ENCODE measurements around the gene MAPKAPK2.

Gene MAPKAPK2

DNA sequence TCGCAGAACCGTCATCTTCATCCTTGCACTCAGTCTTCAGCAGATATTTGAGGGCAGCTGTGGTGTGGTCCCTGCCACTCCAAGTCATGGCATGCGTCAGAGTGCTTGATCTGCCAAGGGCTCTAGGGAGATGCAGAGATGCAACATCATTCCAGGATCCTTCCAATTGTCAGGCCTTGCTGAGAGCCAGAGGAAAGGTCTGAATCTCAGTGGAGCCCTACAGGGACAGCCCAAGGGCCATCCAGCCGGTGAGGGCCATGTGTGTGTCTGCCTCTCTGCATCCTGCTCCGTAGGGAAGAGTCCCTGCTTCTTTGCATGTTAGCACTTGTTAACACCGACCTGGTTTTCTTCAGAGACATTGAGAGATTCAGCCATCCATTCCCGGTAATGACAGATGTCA is 17.6 kb downstream of the MAPKAPK2 start:
- H3K9ac ChIP-seq: no peak overlapping the region
- peaks cover 78% of the 10 kb centered on the region for H3K4me1 ChIP-seq (ENCODE audit: low read depth, poor library complexity, severe bottlenecking)
- H3K4me3 ChIP-seq (IDR thresholded peaks at IDR 0.05; ENCODE audit: insufficient read depth, low read depth, low read length): no peak overlapping the region
- no peaks in the 10 kb centered on the region for H4K20me1 ChIP-seq (ENCODE audit: insufficient read depth)
- H3K27me3 ChIP-seq (ENCODE audit: insufficient read depth, low read depth): no peaks in the 10 kb centered on the region; the same call in 1 of the 2 replicates
- no peak overlapping the region for H3K4me2 ChIP-seq
- no peaks in the 10 kb centered on the region for H3K36me3 ChIP-seq (ENCODE audit: insufficient read depth)
- no peak overlapping the region for H3K27ac ChIP-seq
- H3K79me2 ChIP-seq (ENCODE audit: insufficient read depth, low read depth): no peaks in the 10 kb centered on the region; the same call in 1 of the 2 replicates
- no peak overlapping the region for H2AFZ ChIP-seq (ENCODE audit: low read depth)
- TF ChIP-seq, protein P1, sequence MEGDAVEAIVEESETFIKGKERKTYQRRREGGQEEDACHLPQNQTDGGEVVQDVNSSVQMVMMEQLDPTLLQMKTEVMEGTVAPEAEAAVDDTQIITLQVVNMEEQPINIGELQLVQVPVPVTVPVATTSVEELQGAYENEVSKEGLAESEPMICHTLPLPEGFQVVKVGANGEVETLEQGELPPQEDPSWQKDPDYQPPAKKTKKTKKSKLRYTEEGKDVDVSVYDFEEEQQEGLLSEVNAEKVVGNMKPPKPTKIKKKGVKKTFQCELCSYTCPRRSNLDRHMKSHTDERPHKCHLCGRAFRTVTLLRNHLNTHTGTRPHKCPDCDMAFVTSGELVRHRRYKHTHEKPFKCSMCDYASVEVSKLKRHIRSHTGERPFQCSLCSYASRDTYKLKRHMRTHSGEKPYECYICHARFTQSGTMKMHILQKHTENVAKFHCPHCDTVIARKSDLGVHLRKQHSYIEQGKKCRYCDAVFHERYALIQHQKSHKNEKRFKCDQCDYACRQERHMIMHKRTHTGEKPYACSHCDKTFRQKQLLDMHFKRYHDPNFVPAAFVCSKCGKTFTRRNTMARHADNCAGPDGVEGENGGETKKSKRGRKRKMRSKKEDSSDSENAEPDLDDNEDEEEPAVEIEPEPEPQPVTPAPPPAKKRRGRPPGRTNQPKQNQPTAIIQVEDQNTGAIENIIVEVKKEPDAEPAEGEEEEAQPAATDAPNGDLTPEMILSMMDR (conservative IDR thresholded peaks at IDR 0.05; ENCODE audit: low read depth, low read length): no peak

DNA sequence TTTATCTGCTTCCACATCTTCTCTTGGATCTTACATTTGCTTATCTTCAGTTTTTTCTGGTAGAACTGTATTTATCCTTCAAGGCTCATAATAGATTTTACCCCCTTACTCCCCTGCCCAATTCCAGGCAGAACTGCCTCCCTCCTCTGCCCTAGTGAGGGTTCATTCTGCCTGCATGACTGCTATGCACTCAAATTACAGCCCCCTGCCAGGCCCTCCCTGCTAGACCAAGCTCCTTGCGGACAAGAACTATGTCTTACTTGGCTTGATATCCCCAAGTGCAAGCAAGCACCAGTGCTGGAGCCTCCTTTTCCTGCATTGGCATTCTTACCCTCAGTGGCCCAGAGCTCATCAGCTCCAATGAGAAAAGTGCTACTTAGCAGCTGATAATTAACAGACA is 18.1 kb downstream of the MAPKAPK2 start:
- Histone ChIP-seq H3K4me1 (ENCODE audit: low read depth, poor library complexity, severe bottlenecking) (peaks cover 78% of the 10 kb centered on the region), H3K79me2 (ENCODE audit: insufficient read depth, low read depth) (no peaks in the 10 kb centered on the region; the same call in 1 of the 2 replicates), H3K27ac (no peak overlapping the region)

DNA sequence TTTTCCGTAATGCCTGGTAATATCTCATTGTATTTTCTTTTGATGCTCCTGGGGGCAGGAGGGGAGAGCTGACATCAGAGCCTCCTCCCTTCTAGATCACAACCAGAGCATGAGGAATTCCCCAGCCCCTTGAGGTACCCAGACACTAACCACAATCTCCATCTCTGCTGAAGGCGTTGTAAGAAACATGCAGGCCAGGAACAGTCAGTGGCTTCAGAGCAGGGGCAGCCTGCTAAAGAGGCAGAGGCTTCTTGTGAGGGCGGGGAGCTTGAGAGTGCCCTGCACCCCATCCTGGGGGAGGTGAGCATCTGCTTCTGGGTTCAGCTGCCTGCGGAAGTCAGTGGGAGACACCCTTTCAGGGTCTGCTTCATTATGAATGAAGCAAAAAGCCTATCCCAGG is 19.0 kb downstream of the MAPKAPK2 start:
- Histone ChIP-seq H3K9ac (no peak overlapping the region), H3K4me1 (ENCODE audit: low read depth, poor library complexity, severe bottlenecking) (peaks cover 86% of the 10 kb centered on the region), H4K20me1 (ENCODE audit: insufficient read depth) (no peaks in the 10 kb centered on the region)

More for the DNA sequence above, 18.1 kb downstream of the MAPKAPK2 start:
- Histone ChIP-seq H3K27me3 (ENCODE audit: insufficient read depth, low read depth) (no peaks in the 10 kb centered on the region; the same call in 1 of the 2 replicates), H2AFZ (ENCODE audit: low read depth) (no peak overlapping the region), H3K9ac (no peak overlapping the region), H3K36me3 (ENCODE audit: insufficient read depth) (no peaks in the 10 kb centered on the region), H4K20me1 (ENCODE audit: insufficient read depth) (no peaks in the 10 kb centered on the region), H3K4me2 (peak overlapping the region; percentile 55; the same call in 1 of the 2 replicates), H3K4me3 (IDR thresholded peaks at IDR 0.05; ENCODE audit: insufficient read depth, low read depth, low read length) (no peak overlapping the region)
- TF ChIP-seq, protein P1 (conservative IDR thresholded peaks at IDR 0.05; ENCODE audit: low read depth, low read length): no peak

DNA sequence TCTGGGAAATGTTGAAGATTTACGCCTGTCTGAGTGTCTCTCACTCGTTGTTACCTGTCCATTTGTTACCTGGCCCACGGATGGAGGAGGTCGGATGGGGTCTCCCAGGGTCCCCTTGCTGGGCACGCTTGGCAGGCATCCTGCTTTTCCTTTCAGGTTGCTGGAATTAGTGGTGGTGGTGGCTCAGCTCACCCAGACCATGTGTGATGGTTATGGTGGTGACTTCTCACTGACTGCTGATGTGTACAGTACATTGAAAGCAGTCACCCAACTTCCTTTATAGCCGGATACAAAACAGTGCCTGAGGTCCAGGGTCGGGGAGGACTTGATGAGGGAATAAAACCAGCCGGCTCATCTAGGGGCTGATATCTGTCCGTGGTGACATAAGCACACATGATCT is 19.5 kb downstream of the MAPKAPK2 start:
- Histone ChIP-seq H4K20me1 (ENCODE audit: insufficient read depth) (no peaks in the 10 kb centered on the region; the same call in 1 of the 2 replicates), H3K79me2 (ENCODE audit: insufficient read depth, low read depth) (no peaks in the 10 kb centered on the region; the same call in 1 of the 2 replicates), H3K4me2 (peak overlapping the region; percentile 55), H3K36me3 (ENCODE audit: insufficient read depth) (no peaks in the 10 kb centered on the region), H3K4me3 (IDR thresholded peaks at IDR 0.05; ENCODE audit: insufficient read depth, low read depth, low read length) (peak overlapping the region; percentile 43), H3K9ac (no peak overlapping the region), H2AFZ (ENCODE audit: low read depth) (no peak overlapping the region), H3K27ac (no peak overlapping the region), H3K27me3 (ENCODE audit: insufficient read depth, low read depth) (no peaks in the 10 kb centered on the region; the same call in 1 of the 2 replicates), H3K4me1 (ENCODE audit: low read depth, poor library complexity, severe bottlenecking) (peaks cover 91% of the 10 kb centered on the region)
- TF ChIP-seq, protein P1 (conservative IDR thresholded peaks at IDR 0.05; ENCODE audit: low read depth, low read length): no peak

More for the DNA sequence above, 19.0 kb downstream of the MAPKAPK2 start:
- TF ChIP-seq, protein P1 (conservative IDR thresholded peaks at IDR 0.05; ENCODE audit: low read depth, low read length): no peak
- Histone ChIP-seq H3K36me3 (ENCODE audit: insufficient read depth) (no peaks in the 10 kb centered on the region), H3K79me2 (ENCODE audit: insufficient read depth, low read depth) (no peaks in the 10 kb centered on the region; the same call in 1 of the 2 replicates), H3K4me2 (peak overlapping the region; percentile 55), H2AFZ (ENCODE audit: low read depth) (no peak overlapping the region), H3K27ac (no peak overlapping the region), H3K27me3 (ENCODE audit: insufficient read depth, low read depth) (no peaks in the 10 kb centered on the region; the same call in 1 of the 2 replicates), H3K4me3 (IDR thresholded peaks at IDR 0.05; ENCODE audit: insufficient read depth, low read depth, low read length) (peak overlapping the region; percentile 43)

Measured in KMS-11 (cell line).